ENCODE data around the gene ABLIM2. TPM values are rescaled to one million over a fixed set of nuclear protein-coding genes. Genes with fewer than 3 reads are reported as not detected.

ABLIM2 gene
- total and polyA plus RNA-seq, 2 experiments from 2014 or later, result 1.5 to 4.3 TPM

GRCh38 chr4:8086783-8087445, 71.7 kb downstream of the ABLIM2 start:
- H3K27ac Mint-ChIP-seq, result no peak overlapping the region
- Histone ChIP-seq H2AFZ (no peak overlapping the region), H3K79me2 (replicated peaks; ENCODE audit: insufficient read depth) (no peaks in the 10 kb centered on the region), H3K4me2 (no peak overlapping the region), H3K36me3 (ENCODE audit: insufficient read depth) (no peaks in the 10 kb centered on the region), H3K27ac (ENCODE audit: low read depth) (peak overlapping the region; percentile 39; the same call in 1 of the 2 replicates), H3K9me2 (ENCODE audit: insufficient read depth) (no peaks in the 10 kb centered on the region), H4K20me1 (replicated peaks; ENCODE audit: insufficient read depth) (no peaks in the 10 kb centered on the region), H3K27me3 (ENCODE audit: insufficient read depth) (no peaks in the 10 kb centered on the region), H3K4me3 (no peak overlapping the region), H3F3A (replicated peaks; ENCODE audit: low read depth) (no peaks in the 10 kb centered on the region), H3K4me1 (ENCODE audit: insufficient read depth) (no peaks in the 10 kb centered on the region)
- no peaks in the 10 kb centered on the region for H3K36me3 Mint-ChIP-seq (ENCODE audit: low read depth)
- DNase-seq (ENCODE audit: low spot score) (no peak), ATAC-seq (peak; percentile 22)
- no peak for TF ChIP-seq POLR2AphosphoS5 (IDR thresholded peaks at IDR 0.05; ENCODE audit: low read depth)
- TF ChIP-seq STAT1 (IDR thresholded peaks at IDR 0.05; ENCODE audit: unreplicated experiment), result no peak
- TF ChIP-seq EZH2phosphoT487 (IDR thresholded peaks at IDR 0.05; ENCODE audit: unreplicated experiment), result no peak
- TF ChIP-seq JUNB (IDR thresholded peaks at IDR 0.05; ENCODE audit: unreplicated experiment), result no peak
- no peak for TF ChIP-seq REST (IDR thresholded peaks at IDR 0.05; ENCODE audit: unreplicated experiment)
- TF ChIP-seq ZNF331 (CRISPR knock-in tag; IDR thresholded peaks at IDR 0.05; ENCODE audit: low read depth), result no peak
- no peak for TF ChIP-seq CTCF (conservative IDR thresholded peaks at IDR 0.05; ENCODE audit: low read depth in 2 of 2)
- no peak for TF ChIP-seq ZNF114 (CRISPR knock-in tag; IDR thresholded peaks at IDR 0.05)
- peaks cover 22% of the 10 kb centered on the region for H3K4me1 Mint-ChIP-seq
- H3K9me3 Mint-ChIP-seq, result no peaks in the 10 kb centered on the region
- no peak overlapping the region for H3K4me3 Mint-ChIP-seq
- peaks cover 7% of the 10 kb centered on the region for H3K27me3 Mint-ChIP-seq (ENCODE audit: insufficient read depth, low read depth, poor library complexity)

- Histone ChIP-seq H2AFZ (no peak overlapping the region), H4K20me1 (replicated peaks; ENCODE audit: insufficient read depth) (no peaks in the 10 kb centered on the region), H3K9me2 (ENCODE audit: insufficient read depth) (no peaks in the 10 kb centered on the region), H3K79me2 (replicated peaks; ENCODE audit: insufficient read depth) (no peaks in the 10 kb centered on the region), H3K36me3 (ENCODE audit: insufficient read depth) (no peaks in the 10 kb centered on the region), H3K4me3 (no peak overlapping the region), H3K27me3 (ENCODE audit: insufficient read depth) (no peaks in the 10 kb centered on the region), H3K4me1 (ENCODE audit: insufficient read depth) (no peaks in the 10 kb centered on the region), H3K4me2 (no peak overlapping the region), H3F3A (replicated peaks; ENCODE audit: low read depth) (no peaks in the 10 kb centered on the region), H3K27ac (ENCODE audit: low read depth) (no peak overlapping the region)
- H3K27me3 Mint-ChIP-seq (ENCODE audit: insufficient read depth, low read depth, poor library complexity), result peaks cover 9% of the 10 kb centered on the region
- H3K9me3 Mint-ChIP-seq, result no peaks in the 10 kb centered on the region; the same call in 2 of the 3 replicates
- H3K4me3 Mint-ChIP-seq, result no peak overlapping the region
- no peak overlapping the region for H3K27ac Mint-ChIP-seq
- no peaks in the 10 kb centered on the region for H3K36me3 Mint-ChIP-seq (ENCODE audit: low read depth)
- peak; percentile 83 for ATAC-seq
- peaks cover 33% of the 10 kb centered on the region for H3K4me1 Mint-ChIP-seq
- peak; percentile 63 for DNase-seq (ENCODE audit: low spot score)
- TF ChIP-seq CREB1 (CRISPR knock-in tag; IDR thresholded peaks at IDR 0.05; ENCODE audit: low read depth) (no peak), ETS1 (IDR thresholded peaks at IDR 0.05) (no peak), REST (IDR thresholded peaks at IDR 0.05; ENCODE audit: unreplicated experiment) (peak; percentile 35), CTCF (conservative IDR thresholded peaks at IDR 0.05; ENCODE audit: low read depth in 2 of 2) (peak; percentile 46 to 53), POLR2AphosphoS5 (IDR thresholded peaks at IDR 0.05; ENCODE audit: low read depth) (no peak)
Observed at GRCh38 chr4:8085491-8086117, 73.0 kb downstream of the ABLIM2 start.
